K562 (cell line): Measurements from ENCODE around the gene ATAD2B. TPM values are rescaled to one million over a fixed set of nuclear protein-coding genes. Genes with fewer than 3 reads are reported as not detected.

Experiments used
- ARID1B ChIP-seq: fragments of 450-650 bp; IDR thresholded peaks from 2 replicates; pipeline ENCODE4 v1.6.1; 2016; ENCODE audit warnings: antibody characterized with exemption, mild to moderate bottlenecking, inconsistent platforms
- CREM ChIP-seq: IDR thresholded peaks from 2 replicates; pipeline ENCODE4 v1.6.1; 2014; ENCODE audit warnings: antibody characterized with exemption, low read depth
- DIDO1 ChIP-seq: fragments of 450-650 bp; IDR thresholded peaks from 2 replicates; pipeline ENCODE4 v1.6.1; 2016; ENCODE audit warnings: low read depth, missing biosample characterization, missing genetic modification characterization
- DNMT1 ChIP-seq: fragments of 450-650 bp; IDR thresholded peaks from 2 replicates; pipeline ENCODE4 v1.6.1; 2016; ENCODE audit warnings: antibody characterized with exemption, mild to moderate bottlenecking
- FOXA1 ChIP-seq: fragments of 450-650 bp; IDR thresholded peaks from 2 replicates; pipeline ENCODE4 v1.6.1; 2016; ENCODE audit warnings: mild to moderate bottlenecking, borderline replicate concordance
- GTF3C2 ChIP-seq: IDR thresholded peaks from 3 replicates; pipeline ENCODE4 v1.6.1; 2011; ENCODE audit warnings: borderline replicate concordance, mild to moderate bottlenecking, moderate library complexity; ENCODE audit not compliant: insufficient read length; ENCODE audit errors: extremely low read depth
- KDM2B ChIP-seq: fragments of 250-450 bp; sonication (Bioruptor Pico); IDR thresholded peaks from 2 replicates; pipeline ENCODE4 v1.8.0; 2021; ENCODE audit warnings: mild to moderate bottlenecking, moderate library complexity
- MXD1 ChIP-seq: fragments of 250-450 bp; sonication (Bioruptor Pico); IDR thresholded peaks from 2 replicates; pipeline ENCODE4 v1.8.0; 2021; ENCODE audit warnings: borderline replicate concordance, mild to moderate bottlenecking, moderate library complexity; ENCODE audit not compliant: poor library complexity, severe bottlenecking
- NFE2 ChIP-seq: IDR thresholded peaks from 2 replicates; pipeline ENCODE4 v1.6.1; 2014; ENCODE audit warnings: antibody characterized with exemption, low read depth
- NFXL1 ChIP-seq: fragments of 450-650 bp; formaldehyde crosslinking; IDR thresholded peaks from 2 replicates; pipeline ENCODE4 v1.4.0; 2021; ENCODE audit warnings: mild to moderate bottlenecking
- PTRF ChIP-seq: fragments of 450-650 bp; IDR thresholded peaks from 2 replicates; pipeline ENCODE4 v1.6.1; 2016; ENCODE audit warnings: mild to moderate bottlenecking, missing genetic modification characterization, missing compliant biosample characterization
- STAT5A ChIP-seq: IDR thresholded peaks from 2 replicates; pipeline ENCODE4 v1.6.1; 2012; ENCODE audit warnings: low read length, inconsistent platforms, borderline replicate concordance
- TCF3 ChIP-seq: sonication (generic); formaldehyde crosslinking; IDR thresholded peaks from 2 replicates; pipeline ENCODE4 v1.4.0; 2020; ENCODE audit warnings: mild to moderate bottlenecking, missing genetic modification reagents
- ZNF445 ChIP-seq: fragments of 250-450 bp; sonication (Bioruptor Pico); IDR thresholded peaks from 2 replicates; pipeline ENCODE4 v1.4.0; 2020; ENCODE audit warnings: low read depth, mild to moderate bottlenecking, moderate library complexity
- ZSCAN29 ChIP-seq: fragments of 450-650 bp; IDR thresholded peaks from 2 replicates; pipeline ENCODE4 v1.6.1; 2017
- polyA plus RNA-seq, 8 experiments: library from polyadenylated mRNA; depleted of rRNA in 4 of 8; stranded (reverse) in 5 of 8; unstranded in 3 of 8; fragments of >200 nt; fragmentation: Nextera tagmentation in 2 of 8; fragmentation: Illumina TruSeq in 1 of 8; extraction: Ambion mirVana in 2 of 8; extraction: Trizol in 1 of 8; gene quantifications; 2 replicates each; pipeline versions ENCODE4 v1.2.1 to v1.2.3, GENCODE V29; 2011 to 2014; ENCODE audit warnings: inconsistent platforms in 1 of 8, missing spikeins in 1 of 8
- total RNA-seq, 7 experiments: library from RNA; depleted of rRNA in 6 of 7; stranded (reverse); fragments of >200 nt in 6 of 7; fragmentation: Illumina TruSeq in 2 of 7; extraction: Trizol in 2 of 7; gene quantifications; 2 replicates each; pipeline versions ENCODE4 v1.2.1 to v1.2.3, GENCODE V29; 2011 to 2021; ENCODE audit warnings: low replicate concordance in 1 of 7
- TF ChIP-seq, protein P1 (sequence below): sonication (generic); formaldehyde crosslinking; IDR thresholded peaks from 2 replicates; pipeline ENCODE4 v1.8.0; 2022; ENCODE audit warnings: mild to moderate bottlenecking, missing genetic modification reagents, borderline replicate concordance
- TF ChIP-seq, protein P2 (sequence below), 2 experiments: fragments of 450-650 bp in 1 of 2; IDR thresholded peaks; 2 replicates each; pipeline ENCODE4 v1.6.1; 2011 to 2017; ENCODE audit warnings: low read depth in 2 of 2, antibody characterized with exemption in 1 of 2, borderline replicate concordance in 1 of 2, low read length in 1 of 2, mild to moderate bottlenecking in 1 of 2, mixed read lengths in 1 of 2; ENCODE audit not compliant: control insufficient read depth in 1 of 2
- TF ChIP-seq, protein P3 (sequence below): fragments of 450-650 bp; formaldehyde crosslinking; IDR thresholded peaks from 2 replicates; pipeline ENCODE4 v1.4.0; 2022; ENCODE audit warnings: mild to moderate bottlenecking, moderate library complexity

Gene ATAD2B
- total and polyA plus RNA-seq, 9 of the 15 experiments (the other 6 are each of a cell fraction or from before 2014, with no cell fraction given): 3.2 to 21.6 (median 11.4) TPM

DNA sequence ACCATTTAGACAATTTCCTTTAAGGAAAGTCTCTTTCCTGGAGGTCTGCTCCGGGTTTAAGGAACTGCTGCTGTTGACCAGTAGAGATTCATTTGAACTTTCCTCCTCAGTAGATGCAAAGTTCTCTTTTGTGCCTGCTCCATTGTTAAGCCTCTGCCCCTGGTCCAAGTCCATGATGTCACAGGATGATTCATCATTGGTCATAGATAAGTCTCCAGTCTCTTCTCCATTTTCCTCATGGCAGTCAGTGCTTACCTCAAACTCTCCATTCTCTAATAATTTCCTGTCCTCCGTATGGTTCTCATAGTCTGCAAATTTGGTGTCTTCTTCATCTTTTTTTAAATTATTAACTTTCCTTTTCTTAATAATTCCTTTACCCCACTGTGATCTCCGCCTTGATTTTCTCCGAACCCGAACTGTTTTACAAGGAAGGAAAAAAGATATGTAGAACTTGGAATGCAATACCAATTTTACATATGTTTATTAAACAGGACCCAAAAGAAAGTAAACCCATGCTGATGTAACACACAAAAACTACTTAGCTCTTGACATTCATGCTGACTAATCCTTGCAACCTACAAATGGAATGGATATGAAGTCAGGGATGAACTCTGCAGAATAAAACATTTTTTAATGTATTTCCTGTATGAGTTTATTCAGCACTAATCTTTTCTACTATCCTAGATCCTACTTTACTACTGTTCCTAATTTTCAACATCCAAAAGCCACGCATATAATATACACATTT lies 169.1 kb downstream of the ATAD2B start (continued):
- TF ChIP-seq GTF3C2: no peak
- no peak for TF ChIP-seq FOXA1
- no peak for TF ChIP-seq MXD1 (CRISPR knock-in tag)
- peak; percentile 32; the same call in 1 of the 2 replicates for TF ChIP-seq DIDO1 (tag)
- no peak for TF ChIP-seq ZNF445 (CRISPR knock-in tag)
- TF ChIP-seq, protein P1, sequence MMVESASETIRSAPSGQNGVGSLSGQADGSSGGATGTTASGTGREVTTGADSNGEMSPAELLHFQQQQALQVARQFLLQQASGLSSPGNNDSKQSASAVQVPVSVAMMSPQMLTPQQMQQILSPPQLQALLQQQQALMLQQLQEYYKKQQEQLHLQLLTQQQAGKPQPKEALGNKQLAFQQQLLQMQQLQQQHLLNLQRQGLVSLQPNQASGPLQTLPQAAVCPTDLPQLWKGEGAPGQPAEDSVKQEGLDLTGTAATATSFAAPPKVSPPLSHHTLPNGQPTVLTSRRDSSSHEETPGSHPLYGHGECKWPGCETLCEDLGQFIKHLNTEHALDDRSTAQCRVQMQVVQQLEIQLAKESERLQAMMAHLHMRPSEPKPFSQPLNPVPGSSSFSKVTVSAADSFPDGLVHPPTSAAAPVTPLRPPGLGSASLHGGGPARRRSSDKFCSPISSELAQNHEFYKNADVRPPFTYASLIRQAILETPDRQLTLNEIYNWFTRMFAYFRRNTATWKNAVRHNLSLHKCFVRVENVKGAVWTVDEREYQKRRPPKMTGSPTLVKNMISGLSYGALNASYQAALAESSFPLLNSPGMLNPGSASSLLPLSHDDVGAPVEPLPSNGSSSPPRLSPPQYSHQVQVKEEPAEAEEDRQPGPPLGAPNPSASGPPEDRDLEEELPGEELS (CRISPR knock-in tag): no peak
- no peak for TF ChIP-seq ZSCAN29
- TF ChIP-seq STAT5A: no peak
- no peak for TF ChIP-seq PTRF (tag)
- TF ChIP-seq, protein P2, sequence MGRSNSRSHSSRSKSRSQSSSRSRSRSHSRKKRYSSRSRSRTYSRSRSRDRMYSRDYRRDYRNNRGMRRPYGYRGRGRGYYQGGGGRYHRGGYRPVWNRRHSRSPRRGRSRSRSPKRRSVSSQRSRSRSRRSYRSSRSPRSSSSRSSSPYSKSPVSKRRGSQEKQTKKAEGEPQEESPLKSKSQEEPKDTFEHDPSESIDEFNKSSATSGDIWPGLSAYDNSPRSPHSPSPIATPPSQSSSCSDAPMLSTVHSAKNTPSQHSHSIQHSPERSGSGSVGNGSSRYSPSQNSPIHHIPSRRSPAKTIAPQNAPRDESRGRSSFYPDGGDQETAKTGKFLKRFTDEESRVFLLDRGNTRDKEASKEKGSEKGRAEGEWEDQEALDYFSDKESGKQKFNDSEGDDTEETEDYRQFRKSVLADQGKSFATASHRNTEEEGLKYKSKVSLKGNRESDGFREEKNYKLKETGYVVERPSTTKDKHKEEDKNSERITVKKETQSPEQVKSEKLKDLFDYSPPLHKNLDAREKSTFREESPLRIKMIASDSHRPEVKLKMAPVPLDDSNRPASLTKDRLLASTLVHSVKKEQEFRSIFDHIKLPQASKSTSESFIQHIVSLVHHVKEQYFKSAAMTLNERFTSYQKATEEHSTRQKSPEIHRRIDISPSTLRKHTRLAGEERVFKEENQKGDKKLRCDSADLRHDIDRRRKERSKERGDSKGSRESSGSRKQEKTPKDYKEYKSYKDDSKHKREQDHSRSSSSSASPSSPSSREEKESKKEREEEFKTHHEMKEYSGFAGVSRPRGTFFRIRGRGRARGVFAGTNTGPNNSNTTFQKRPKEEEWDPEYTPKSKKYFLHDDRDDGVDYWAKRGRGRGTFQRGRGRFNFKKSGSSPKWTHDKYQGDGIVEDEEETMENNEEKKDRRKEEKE (IDR thresholded peaks at IDR 0.05; ENCODE audit: borderline replicate concordance in 1 of 2, control insufficient read depth in 1 of 2, low read depth in 2 of 2, low read length in 1 of 2): no peak
- TF ChIP-seq, protein P3, sequence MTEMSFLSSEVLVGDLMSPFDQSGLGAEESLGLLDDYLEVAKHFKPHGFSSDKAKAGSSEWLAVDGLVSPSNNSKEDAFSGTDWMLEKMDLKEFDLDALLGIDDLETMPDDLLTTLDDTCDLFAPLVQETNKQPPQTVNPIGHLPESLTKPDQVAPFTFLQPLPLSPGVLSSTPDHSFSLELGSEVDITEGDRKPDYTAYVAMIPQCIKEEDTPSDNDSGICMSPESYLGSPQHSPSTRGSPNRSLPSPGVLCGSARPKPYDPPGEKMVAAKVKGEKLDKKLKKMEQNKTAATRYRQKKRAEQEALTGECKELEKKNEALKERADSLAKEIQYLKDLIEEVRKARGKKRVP (CRISPR knock-in tag): no peak
- no peak for TF ChIP-seq TCF3 (CRISPR knock-in tag)
- TF ChIP-seq KDM2B (CRISPR knock-in tag): no peak
- peak; percentile 38; the same call in 1 of the 2 replicates for TF ChIP-seq NFE2
- TF ChIP-seq DNMT1: no peak
- peak; percentile 88 for TF ChIP-seq CREM
- TF ChIP-seq NFXL1 (CRISPR knock-in tag): no peak
- TF ChIP-seq ARID1B: peak; percentile 72
